ENCODE data around the gene SPRED2.

The SPRED2 gene

GRCh38 chr2:65431421-65432226, 775 bp downstream of the SPRED2 start:
- no peak for DNase-seq (ENCODE audit: low read depth, low spot score)
- no peaks in the 10 kb centered on the region for H3K9me3 ChIP-seq (ENCODE audit: insufficient read depth, low read length)
- TF ChIP-seq ZNF274 (IDR thresholded peaks at IDR 0.05; ENCODE audit: low read depth, low read length), result no peak
- no peak for TF ChIP-seq YY1 (IDR thresholded peaks at IDR 0.05; ENCODE audit: insufficient read depth, insufficient read length)
- TF ChIP-seq SUZ12 (IDR thresholded peaks at IDR 0.05; ENCODE audit: extremely low read depth, insufficient read depth, insufficient read length), result no peak

DNA sequence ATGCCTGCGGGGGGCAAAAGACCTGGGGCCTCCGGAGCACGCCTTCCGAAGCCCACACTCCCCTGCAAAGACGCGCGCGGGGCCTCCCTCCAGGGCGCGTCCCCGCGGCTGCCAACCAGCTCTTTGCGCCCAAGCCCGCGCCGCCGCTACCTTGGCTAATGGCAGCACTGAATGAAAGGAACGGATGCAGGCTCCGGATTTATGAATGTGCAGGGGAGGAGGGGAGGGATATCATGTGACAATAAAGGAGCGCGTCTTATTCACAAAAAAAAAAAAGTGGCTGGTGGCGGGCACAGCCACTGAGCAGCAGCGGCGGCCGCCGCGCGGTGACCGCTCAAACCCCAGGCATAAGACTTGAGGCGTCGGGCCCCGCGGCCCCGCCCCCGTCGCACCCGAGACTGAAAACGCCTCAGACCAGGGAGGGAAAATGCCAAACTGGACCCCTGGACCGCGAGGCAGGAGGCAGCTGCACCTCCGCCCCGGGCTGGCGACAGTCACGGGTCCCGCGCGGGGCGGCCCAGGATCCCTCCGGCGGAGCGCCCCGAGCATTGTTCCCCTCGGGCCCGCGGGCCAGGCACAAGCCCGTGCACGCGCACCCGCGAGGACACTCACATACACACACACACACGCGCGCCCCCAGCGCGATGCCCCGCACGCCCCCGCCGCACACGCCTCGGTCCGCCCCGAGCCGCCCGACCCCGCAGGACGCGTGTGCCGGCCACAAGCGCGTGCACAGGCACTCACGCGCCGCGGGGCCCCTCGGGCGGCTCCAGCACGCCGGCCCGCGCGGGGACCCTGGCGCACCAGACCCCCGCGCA, 1.6 kb downstream of the SPRED2 start:
- Histone ChIP-seq H3K36me3 (ENCODE audit: insufficient read depth, insufficient read length, low read length) (no peaks in the 10 kb centered on the region), H3K9me3 (ENCODE audit: insufficient read depth, low read length) (no peaks in the 10 kb centered on the region), H3K9ac (ENCODE audit: insufficient read length, low read depth) (peak overlapping the region; percentile 64), H3K4me1 (ENCODE audit: insufficient read depth, insufficient read length) (no peaks in the 10 kb centered on the region), H3K27me3 (ENCODE audit: insufficient read depth, insufficient read length) (peaks cover 52% of the 10 kb centered on the region), H3K4me3 (ENCODE audit: insufficient read length, low read depth) (peak overlapping the region; percentile 68)
- no peak for DNase-seq (ENCODE audit: low read depth, low spot score)
- TF ChIP-seq ZNF274 (IDR thresholded peaks at IDR 0.05; ENCODE audit: low read depth, low read length), result no peak

More at GRCh38 chr2:65431421-65432226, 775 bp downstream of the SPRED2 start:
- Histone ChIP-seq H3K4me1 (ENCODE audit: insufficient read depth, insufficient read length) (no peaks in the 10 kb centered on the region), H3K9ac (ENCODE audit: insufficient read length, low read depth) (peak overlapping the region; percentile 70), H3K36me3 (ENCODE audit: insufficient read depth, insufficient read length, low read length) (no peaks in the 10 kb centered on the region), H3K27me3 (ENCODE audit: insufficient read depth, insufficient read length) (peaks cover 52% of the 10 kb centered on the region), H3K4me3 (ENCODE audit: insufficient read length, low read depth) (peak overlapping the region; percentile 68)

GRCh38 chr2:65429786-65430602, 2.4 kb downstream of the SPRED2 start:
- Histone ChIP-seq H3K9ac (ENCODE audit: insufficient read length, low read depth) (peak overlapping the region; percentile 64), H3K36me3 (ENCODE audit: insufficient read depth, insufficient read length, low read length) (no peaks in the 10 kb centered on the region), H3K27me3 (ENCODE audit: insufficient read depth, insufficient read length) (peaks cover 46% of the 10 kb centered on the region), H3K4me3 (ENCODE audit: insufficient read length, low read depth) (peak overlapping the region; percentile 68), H3K9me3 (ENCODE audit: insufficient read depth, low read length) (no peaks in the 10 kb centered on the region), H3K4me1 (ENCODE audit: insufficient read depth, insufficient read length) (no peaks in the 10 kb centered on the region)
- TF ChIP-seq SUZ12 (IDR thresholded peaks at IDR 0.05; ENCODE audit: extremely low read depth, insufficient read depth, insufficient read length), result no peak
- no peak for TF ChIP-seq ZNF274 (IDR thresholded peaks at IDR 0.05; ENCODE audit: low read depth, low read length)
- no peak for TF ChIP-seq YY1 (IDR thresholded peaks at IDR 0.05; ENCODE audit: insufficient read depth, insufficient read length)
- DNase-seq (ENCODE audit: low read depth, low spot score), result no peak

- TF ChIP-seq ZNF274 (IDR thresholded peaks at IDR 0.05; ENCODE audit: low read depth, low read length), result no peak
- TF ChIP-seq YY1 (IDR thresholded peaks at IDR 0.05; ENCODE audit: insufficient read depth, insufficient read length), result no peak
- TF ChIP-seq SUZ12 (IDR thresholded peaks at IDR 0.05; ENCODE audit: extremely low read depth, insufficient read depth, insufficient read length), result no peak
- H3K4me1 ChIP-seq (ENCODE audit: insufficient read depth, insufficient read length), result no peaks in the 10 kb centered on the region
- no peak for DNase-seq (ENCODE audit: low read depth, low spot score)
Observed at GRCh38 chr2:65427532-65427931, 4.9 kb downstream of the SPRED2 start.

DNA sequence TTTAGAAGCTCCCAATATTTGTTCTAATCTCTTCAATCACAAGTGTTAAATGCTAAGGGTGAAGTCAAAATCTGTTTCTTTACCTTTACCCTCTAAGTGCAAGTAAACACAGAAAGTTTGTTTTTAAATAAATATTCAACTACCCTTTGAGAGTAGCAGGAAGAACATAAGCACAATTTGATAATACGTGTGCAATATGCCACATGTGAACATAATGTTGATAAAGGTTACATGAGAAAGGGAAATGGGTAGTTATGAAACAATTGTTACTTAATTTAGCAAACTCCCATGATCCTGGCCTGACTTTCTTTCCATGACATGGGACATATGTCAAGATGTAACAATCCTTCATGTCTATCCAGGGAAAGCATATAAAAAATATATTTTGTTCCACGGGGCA, 7.1 kb downstream of the SPRED2 start:
- no peaks in the 10 kb centered on the region for H3K36me3 ChIP-seq (ENCODE audit: insufficient read depth, insufficient read length, low read length)
- no peaks in the 10 kb centered on the region for H3K9me3 ChIP-seq (ENCODE audit: insufficient read depth, low read length)
- no peaks in the 10 kb centered on the region for H3K4me1 ChIP-seq (ENCODE audit: insufficient read depth, insufficient read length)
- no peak overlapping the region for H3K9ac ChIP-seq (ENCODE audit: insufficient read length, low read depth)
- TF ChIP-seq YY1 (IDR thresholded peaks at IDR 0.05; ENCODE audit: insufficient read depth, insufficient read length) (no peak), ZNF274 (IDR thresholded peaks at IDR 0.05; ENCODE audit: low read depth, low read length) (no peak), SUZ12 (IDR thresholded peaks at IDR 0.05; ENCODE audit: extremely low read depth, insufficient read depth, insufficient read length) (no peak)
- DNase-seq (ENCODE audit: low read depth, low spot score), result no peak
- no peak overlapping the region for H3K4me3 ChIP-seq (ENCODE audit: insufficient read length, low read depth)
- peaks cover 24% of the 10 kb centered on the region for H3K27me3 ChIP-seq (ENCODE audit: insufficient read depth, insufficient read length)

More at GRCh38 chr2:65427532-65427931, 4.9 kb downstream of the SPRED2 start:
- no peaks in the 10 kb centered on the region for H3K9me3 ChIP-seq (ENCODE audit: insufficient read depth, low read length)
- H3K27me3 ChIP-seq (ENCODE audit: insufficient read depth, insufficient read length), result peaks cover 33% of the 10 kb centered on the region
- no peaks in the 10 kb centered on the region for H3K36me3 ChIP-seq (ENCODE audit: insufficient read depth, insufficient read length, low read length)
- no peak overlapping the region for H3K9ac ChIP-seq (ENCODE audit: insufficient read length, low read depth)
- no peak overlapping the region for H3K4me3 ChIP-seq (ENCODE audit: insufficient read length, low read depth)

DNA sequence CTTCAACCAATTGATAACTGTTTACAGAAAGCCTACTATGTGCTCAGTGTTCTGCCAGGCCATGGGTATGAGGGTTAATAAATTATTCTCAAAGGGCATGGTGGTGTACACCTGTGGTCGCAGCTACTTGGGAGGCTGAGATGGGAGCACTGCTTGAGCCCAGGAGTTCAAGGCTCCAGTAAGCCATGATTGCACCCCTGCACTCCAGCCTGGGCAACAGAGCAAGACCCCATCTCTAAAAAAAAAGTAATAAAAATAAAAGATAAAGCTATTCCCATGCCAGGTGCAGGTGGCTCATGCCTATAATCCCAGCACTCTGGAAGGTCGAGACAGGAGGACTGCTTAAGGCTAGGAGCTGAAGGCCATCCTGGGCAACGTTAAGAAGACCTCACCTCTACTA, 8.0 kb downstream of the SPRED2 start:
- Histone ChIP-seq H3K9me3 (ENCODE audit: insufficient read depth, low read length) (no peaks in the 10 kb centered on the region), H3K9ac (ENCODE audit: insufficient read length, low read depth) (no peak overlapping the region), H3K27me3 (ENCODE audit: insufficient read depth, insufficient read length) (peaks cover 16% of the 10 kb centered on the region), H3K36me3 (ENCODE audit: insufficient read depth, insufficient read length, low read length) (no peaks in the 10 kb centered on the region), H3K4me3 (ENCODE audit: insufficient read length, low read depth) (no peak overlapping the region), H3K4me1 (ENCODE audit: insufficient read depth, insufficient read length) (no peaks in the 10 kb centered on the region)
- TF ChIP-seq YY1 (IDR thresholded peaks at IDR 0.05; ENCODE audit: insufficient read depth, insufficient read length) (no peak), ZNF274 (IDR thresholded peaks at IDR 0.05; ENCODE audit: low read depth, low read length) (no peak), SUZ12 (IDR thresholded peaks at IDR 0.05; ENCODE audit: extremely low read depth, insufficient read depth, insufficient read length) (no peak)
- no peak for DNase-seq (ENCODE audit: low read depth, low spot score)
